GM19043 (cell line): ENCODE measurements around the gene HNRNPF.
"Not testable (repeated sequence)": the region's sequence is repeated elsewhere in the genome, so short reads cannot be mapped to it uniquely, and the experiment has no call there.

Experiments used
- ATAC-seq: cut with Tn5 transposase; IDR thresholded peaks from one replicate; pipeline ENCODE4 v1.9.1; 2021; ENCODE audit warnings: low read depth; ENCODE audit not compliant: unreplicated experiment

HNRNPF gene

GRCh38 chr10:43421944-43422343 is 13.0 kb upstream of the HNRNPF start:
- ATAC-seq: not testable (repeated sequence)

DNA sequence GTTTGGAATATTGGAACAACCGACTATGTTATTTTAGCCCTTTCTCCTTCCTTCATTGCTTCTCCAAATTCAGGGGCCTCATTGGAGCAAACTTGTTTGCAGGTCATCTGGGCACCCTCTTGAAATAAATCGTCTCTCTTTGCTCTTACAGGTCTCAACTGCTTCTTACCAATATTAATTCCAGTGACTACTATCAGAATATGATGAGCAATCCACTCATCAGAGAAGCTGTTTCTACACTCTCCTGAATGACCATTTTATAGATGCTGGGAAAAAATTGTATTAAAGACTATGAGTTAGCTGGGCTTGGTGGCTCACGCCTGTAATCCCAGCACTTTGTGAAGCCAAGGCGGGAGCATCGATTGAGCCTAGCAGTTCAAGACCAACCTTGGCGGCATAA is 12.5 kb upstream of the HNRNPF start:
- no peak for ATAC-seq

- peak; percentile 3 for ATAC-seq
These were observed 12.2 kb upstream of the HNRNPF start for GRCh38 chr10:43421201-43421507.

- peak; percentile 66 for ATAC-seq
These were observed 11.6 kb upstream of the HNRNPF start for GRCh38 chr10:43420369-43421200.

GRCh38 chr10:43419997-43420368 is 11.0 kb upstream of the HNRNPF start:
- ATAC-seq: no peak

DNA sequence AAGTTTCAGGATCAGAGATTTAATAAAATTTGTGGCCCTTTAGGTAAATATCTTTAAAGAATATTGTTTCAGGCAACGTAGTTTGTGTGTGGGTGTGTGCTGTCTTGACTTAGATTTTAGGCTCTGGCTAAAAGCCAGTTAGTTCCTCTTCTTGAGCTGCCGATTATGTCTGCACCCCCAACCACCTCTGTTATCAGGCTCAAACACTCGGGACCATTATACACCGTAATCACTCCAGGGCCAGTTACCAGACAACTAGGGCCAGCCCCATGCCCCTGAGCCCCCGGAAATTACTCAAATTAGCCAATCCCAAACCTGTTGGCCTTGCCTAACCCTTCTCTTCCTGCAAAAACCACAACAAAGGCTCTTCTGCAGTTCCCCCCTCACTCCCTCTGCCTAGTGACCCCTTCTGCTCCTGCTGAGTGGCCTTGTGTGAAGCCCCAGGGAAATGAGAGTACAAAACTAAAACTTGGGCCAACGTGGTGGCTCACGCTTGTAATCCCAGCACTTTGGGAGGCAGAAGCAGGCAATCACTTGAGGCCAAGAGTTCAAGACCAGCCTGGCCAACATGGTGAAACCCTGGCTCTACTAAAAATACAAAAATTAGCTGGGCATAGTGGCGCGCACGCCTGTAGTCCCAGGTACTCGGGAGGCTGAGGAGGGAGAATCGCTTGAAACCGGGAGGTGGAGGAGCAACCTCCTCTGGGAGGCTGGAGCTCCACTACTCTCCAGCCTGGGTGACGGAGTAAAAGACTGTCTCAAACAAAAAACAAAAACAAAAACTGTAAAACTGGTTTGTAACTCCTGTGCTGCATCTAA is 9.2 kb upstream of the HNRNPF start:
- ATAC-seq: peak; percentile 42

GRCh38 chr10:43415544-43415943 is 6.6 kb upstream of the HNRNPF start:
- ATAC-seq: no peak

DNA sequence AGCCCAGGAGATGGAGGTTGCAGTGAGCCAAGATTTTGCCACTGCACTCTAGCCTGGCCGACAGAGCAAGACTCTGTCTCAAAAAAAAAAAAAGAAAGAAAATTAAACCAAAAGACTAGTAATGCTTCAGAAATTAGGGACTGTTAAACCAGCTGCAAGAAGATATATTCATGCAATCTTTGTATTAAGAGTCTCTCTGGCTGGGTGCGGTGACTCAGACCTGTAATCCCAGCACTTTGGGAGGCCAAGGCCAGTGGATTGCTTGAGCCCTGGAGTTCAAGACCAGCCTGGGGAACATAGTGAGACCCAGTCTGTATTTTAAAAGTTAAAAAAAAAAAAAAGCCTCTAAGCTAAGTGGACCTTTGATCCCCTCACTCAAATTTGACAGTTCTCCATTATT is 2.5 kb upstream of the HNRNPF start:
- ATAC-seq: no peak

DNA sequence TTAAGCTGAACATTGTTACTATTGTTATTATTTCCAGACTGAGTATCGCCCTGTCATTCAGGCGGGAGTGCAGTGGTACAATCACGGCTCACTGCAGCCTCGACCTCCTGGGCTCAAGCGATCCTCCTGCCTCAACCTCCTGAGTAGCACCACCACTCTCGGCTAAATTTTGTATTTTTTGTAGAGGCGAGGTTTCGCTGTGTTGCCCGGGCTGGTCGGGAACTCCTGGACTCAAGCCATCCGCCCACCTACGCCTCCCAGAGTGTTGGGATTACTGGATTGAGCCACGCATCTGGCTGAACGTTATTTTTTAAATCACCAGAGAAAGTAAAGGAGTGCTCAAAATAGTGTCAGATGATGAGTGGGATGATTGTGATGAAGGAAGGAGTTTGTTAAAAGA is 1.4 kb upstream of the HNRNPF start:
- no peak for ATAC-seq

DNA sequence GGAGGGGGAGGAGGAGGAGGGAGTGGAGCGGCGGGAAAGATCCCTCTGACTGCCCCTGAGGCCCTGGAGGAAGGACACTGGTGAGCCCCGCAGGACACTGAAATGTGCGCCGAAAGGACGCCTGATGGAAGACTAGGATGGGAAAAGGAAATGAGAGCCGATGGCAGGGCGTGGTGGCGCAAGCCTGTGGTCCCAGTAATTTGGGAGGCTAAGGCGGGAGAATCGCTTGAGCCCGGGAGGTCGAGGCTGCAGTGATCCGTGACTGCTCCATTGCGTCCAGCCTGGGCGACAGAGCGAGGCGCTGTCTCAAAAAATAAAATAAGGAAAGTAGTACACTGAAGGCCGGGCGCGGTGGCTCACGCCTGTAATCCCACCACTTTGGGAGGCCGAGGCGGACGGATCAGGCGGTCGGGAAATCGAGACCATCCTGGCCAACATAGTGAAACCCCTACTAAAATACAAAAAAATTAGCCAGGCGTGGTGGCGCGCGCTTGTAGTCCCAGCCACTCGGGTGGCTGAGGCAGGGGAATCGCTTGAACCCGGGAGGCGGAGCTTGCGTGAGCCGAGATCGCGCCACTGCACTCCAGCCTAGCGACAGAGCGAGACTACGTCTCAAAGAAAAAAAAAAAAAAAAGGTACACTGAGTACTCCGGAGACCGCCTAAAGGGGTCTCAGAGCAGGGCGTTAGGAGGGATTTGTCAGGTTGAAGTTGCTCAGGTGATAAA is 561 bp upstream of the HNRNPF start:
- no peak for ATAC-seq

GRCh38 chr10:43408331-43408709 is 666 bp downstream of the HNRNPF start:
- no peak for ATAC-seq

DNA sequence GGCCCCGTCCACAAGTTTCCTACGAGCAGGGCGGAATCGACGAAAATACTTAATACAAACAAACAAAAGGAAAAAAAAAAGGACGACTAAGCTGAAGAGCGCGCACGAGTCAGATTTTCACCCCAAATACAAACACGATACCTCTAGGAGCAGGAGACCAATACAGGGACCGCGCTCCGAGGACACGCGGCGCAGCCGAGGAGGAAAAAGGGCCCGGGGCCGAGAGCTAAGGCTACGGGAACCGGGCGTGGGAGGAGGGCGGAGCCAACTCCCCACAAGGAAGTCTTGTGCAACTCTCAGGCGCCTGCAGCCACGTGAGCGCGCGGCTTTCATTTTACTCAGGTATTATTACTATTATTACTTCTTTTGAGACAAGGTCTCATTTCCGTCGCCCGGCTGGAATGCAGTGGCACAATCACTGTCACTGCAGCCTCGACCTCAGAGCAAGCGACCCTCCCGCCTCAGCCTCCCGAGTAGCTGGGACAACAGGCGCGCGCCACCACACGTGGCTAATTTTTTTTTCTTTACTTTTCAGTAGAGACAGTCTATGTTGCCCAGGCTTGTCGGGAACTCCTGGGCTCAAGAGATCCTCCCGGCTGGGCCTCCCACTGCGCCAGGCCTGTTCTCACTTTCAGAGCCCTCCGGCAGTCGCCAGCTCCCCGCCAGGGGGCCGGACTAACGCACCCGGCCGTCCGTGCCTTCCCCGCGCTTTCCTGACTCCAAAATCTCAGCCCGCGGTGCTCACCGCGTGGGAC is 1.2 kb downstream of the HNRNPF start:
- ATAC-seq: peak; percentile 42

DNA sequence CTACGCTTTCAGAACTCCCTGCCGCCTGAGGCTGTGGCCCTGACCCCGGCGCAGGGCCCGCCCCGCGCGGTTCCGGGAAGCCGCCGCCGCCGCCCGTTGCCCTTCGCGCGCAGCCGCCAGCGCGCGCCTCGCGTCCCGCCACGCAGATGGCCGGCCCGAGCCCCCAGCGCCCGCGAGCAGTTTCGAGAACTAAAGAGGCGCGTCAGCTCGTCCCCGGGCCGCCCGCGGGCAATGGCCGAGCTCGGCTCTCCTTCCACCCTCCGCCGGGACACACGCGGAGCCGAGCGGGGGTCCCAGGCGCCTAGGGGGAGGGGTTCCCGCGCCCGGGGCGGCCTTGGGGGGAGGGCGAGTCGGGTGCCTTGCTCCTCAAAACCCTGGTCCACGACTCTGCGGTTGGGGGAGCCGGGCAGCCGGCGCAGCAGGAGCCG is 1.8 kb downstream of the HNRNPF start:
- peak; percentile 17 for ATAC-seq

DNA sequence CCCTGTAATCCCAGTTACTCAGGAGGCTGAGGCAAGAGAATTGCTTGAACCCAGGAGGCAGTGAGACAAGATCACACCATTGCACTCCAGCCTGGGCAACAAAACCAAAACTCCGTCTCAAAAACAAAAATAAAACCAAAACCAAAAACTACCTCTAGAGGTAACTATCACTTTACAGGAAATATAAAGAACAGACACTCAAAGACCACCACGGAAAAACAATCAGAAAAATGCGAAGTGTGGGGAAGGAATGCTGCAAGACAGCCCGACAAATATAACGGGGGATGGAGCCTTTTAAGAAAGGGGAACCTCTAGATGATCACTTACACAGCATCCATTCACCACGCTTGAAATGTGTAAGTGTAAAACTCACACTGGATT is 4.3 kb downstream of the HNRNPF start:
- ATAC-seq: no peak

DNA sequence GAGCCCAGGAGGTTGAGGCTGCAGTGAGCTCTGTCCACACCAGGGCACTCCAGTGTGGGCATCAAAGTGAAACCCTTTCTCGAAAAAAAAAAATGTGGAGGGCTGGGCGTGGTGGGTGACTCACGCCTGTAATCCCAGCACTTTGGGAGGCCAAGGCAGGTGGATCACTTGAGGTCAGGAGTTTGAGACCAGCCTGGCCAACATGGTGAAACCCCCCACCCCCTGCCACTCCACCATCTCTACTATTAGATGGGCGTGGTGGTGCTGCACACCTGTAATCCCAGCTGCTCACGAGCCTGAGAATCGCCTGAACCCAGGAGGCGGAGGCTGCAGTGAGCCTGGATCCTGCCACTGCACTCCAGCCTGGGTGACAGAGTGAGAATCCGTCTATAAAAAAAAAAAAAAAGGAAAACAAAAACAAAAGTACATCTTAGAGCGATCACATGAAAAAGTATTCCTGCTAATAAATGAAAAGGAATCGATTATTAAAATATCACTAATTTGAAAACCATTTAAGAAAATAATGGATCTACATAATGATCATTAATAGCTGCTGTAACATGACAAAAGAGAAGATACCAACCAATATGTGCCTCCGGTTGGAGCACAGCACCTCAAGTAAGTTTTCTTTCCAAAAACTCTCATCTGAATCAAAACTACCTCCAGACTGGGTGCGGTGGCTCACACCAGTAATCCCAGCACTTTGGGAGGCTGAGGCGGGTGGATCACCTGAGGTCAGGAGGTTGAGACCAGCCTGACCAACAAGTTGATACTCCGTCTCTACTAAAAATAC is 4.9 kb downstream of the HNRNPF start:
- no peak for ATAC-seq

GRCh38 chr10:43402880-43403452 is 6.0 kb downstream of the HNRNPF start:
- ATAC-seq: no peak

DNA sequence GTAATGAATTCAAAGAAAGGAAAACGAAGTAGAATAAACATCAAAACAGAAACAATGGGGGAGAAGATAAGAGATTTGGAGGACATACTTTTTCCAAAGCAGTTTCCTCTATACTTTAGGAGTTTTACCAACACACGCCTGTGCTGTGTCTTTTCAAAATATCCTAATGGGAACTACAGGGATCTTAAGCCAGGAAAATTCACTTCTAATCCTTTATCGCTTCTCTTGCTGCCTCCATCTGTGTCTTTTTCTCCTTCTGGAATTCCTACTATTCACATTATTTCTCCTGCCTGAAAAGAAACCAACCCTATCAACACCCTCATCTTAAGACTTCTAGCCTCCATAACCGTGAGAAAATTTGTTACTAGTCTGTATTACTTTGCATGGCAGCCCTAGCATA is 6.8 kb downstream of the HNRNPF start:
- ATAC-seq: no peak

GRCh38 chr10:43401627-43402026 is 7.4 kb downstream of the HNRNPF start:
- no peak for ATAC-seq
